Right hindlimb (tissue), 1 donor: Measurements from ENCODE around the gene CEP192.

Source experiments
- DNase-seq: peaks from one replicate; pipeline ENCODE4 v3.0.0-alpha.2; 2018

Gene CEP192

DNA sequence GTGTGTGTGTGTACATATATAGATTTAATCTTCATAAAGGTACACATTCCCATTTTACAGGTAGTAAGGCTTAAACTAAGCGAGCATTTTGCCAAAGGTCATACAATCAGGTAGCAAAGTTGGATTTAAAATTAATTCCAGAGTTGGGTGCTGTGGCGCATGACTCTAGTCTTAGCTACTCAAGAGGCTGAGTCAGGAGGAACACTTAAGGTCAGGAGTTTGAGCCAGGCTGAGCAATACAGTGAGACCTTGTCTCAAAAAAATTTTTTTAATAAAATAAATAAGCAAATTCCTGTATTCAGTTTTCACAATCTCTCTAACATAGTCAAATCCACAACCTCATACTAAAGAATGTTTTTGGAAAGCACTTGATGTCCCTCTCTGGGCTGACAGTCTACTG lies 115.9 kb downstream of the CEP192 start:
- no peak for DNase-seq

DNA sequence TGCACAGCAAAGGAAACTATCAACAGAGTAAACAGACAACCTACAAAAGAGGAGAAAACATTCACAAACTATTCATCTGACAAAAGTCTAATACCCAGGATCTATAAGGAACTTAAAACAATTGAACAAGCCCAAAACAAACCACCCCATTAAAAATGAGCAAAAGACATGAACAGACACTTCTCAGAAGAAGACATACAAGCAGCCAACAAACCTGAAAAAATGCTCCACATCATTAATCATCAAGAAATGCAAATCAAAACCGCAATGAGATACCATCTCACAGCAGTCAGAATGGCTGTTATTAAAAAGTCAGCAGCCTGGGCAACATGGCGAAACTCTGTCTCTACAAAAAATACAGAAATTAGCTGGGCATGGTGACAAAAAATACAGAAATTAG lies 117.2 kb downstream of the CEP192 start:
- DNase-seq, result no peak

DNA sequence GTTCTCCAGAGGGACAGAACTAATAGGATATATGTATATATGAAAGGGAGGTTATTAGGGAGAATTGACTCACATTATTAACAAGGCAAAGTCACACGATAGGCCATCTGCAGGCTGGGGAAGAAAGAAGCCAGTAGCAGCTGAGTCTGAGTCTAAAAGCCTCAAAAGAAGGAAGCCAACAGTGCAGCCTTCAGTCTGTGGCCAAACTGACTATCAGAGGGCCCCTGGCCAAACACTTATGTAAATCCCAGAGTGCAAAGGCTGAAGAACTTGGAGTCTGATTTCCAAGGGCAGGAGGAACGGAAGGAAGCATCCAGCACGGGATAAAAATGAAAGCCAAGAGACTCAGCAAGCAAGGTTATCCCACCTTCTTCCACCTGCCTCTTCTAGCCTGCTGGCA lies 119.4 kb downstream of the CEP192 start:
- no peak for DNase-seq

DNA sequence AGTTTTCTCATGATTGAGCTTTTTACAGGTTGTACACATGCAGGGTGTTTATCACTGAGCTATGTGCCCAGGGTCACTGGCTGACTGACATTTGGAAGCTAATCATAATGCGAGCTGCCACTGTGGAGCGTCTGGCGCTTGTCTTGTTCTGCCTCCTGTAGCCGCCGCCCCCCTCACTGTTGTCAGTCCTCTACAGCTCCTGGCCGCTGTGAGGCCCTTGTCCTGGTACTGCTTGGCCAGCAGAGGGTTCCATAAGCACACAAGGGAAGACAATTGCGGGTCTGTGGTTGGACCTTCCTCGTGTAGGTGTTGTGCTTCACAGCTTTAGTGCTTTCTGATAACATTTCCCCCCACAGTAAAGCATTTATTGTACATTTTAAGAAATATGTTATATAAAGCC lies 121.8 kb downstream of the CEP192 start:
- DNase-seq, result peak; percentile 55

DNA sequence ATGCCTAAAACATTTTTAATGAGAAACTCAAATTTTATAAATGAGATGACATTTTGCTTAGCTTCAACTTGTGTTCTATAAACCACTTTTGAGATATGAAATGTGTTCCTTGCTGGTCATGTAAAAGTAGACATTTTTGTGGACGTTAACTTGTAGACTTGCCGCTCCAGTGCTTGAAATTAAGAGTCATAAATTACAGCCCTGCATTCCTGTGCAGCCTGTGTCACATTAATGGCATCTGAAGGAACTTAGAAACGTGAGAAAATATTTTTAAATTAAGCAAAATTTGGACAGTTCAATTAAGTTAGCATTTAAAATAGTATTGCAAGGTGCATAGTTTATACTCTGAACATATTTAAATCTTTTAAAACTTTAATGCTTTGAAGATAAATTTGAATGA lies 129.1 kb downstream of the CEP192 start:
- no peak for DNase-seq

DNA sequence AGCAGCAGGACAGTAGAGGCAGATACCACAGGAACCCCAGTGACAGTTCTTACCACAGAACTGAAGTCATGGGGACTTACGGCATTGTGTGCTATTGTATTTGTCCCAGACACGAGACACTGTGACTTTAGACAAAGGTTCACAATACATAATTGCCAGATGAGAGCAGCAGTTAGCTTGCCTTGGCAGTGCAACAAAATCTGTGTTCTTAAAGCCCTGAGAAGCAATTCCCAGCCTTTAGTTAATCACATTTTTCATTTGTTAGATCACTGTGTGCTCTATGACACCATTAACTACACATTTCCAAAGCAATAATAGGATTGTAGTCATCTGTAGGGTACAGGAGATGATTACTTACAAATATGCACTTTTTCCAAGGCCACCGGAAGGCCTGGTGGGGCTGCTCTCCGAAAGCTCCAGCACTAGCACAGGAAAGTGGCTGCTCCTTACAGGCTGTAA lies 129.8 kb downstream of the CEP192 start:
- DNase-seq, result no peak

DNA sequence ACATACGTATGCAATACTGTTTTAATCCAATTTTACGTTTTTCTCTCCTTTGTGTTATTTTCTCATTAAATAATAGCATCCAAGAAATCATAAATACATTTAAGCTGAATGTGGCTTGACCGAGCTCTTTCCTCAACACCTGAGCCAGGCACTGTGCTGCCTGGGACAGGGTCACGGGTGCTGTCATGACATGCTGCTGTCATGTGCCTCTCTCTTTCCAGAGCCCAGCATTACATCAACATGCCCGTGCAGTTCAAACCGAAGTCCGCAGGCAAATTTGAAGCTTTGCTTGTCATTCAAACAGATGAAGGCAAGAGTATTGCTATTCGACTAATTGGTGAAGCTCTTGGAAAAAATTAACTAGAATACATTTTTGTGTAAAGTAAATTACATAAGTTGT lies 133.2 kb downstream of the CEP192 start:
- no peak for DNase-seq

DNA sequence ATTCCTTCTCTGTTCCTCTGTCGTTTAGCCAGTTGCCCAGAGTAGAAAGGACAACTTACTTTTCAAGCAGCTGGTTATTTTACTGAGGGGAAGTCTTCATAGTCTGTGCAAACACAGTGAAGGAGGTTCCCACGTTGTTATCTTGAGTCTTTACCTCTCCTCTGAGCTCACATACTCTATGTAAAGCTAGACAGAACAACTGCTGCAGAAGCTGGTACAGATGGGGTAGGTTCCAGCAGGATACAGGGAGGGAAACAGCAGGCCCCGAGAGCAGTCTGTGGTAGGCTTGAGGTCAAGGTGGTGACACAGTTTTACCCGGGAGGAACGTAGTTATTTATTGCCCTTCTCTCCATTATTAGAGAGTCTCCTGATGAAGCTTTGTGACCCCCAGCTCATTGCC lies 134.0 kb downstream of the CEP192 start:
- DNase-seq, result no peak

DNA sequence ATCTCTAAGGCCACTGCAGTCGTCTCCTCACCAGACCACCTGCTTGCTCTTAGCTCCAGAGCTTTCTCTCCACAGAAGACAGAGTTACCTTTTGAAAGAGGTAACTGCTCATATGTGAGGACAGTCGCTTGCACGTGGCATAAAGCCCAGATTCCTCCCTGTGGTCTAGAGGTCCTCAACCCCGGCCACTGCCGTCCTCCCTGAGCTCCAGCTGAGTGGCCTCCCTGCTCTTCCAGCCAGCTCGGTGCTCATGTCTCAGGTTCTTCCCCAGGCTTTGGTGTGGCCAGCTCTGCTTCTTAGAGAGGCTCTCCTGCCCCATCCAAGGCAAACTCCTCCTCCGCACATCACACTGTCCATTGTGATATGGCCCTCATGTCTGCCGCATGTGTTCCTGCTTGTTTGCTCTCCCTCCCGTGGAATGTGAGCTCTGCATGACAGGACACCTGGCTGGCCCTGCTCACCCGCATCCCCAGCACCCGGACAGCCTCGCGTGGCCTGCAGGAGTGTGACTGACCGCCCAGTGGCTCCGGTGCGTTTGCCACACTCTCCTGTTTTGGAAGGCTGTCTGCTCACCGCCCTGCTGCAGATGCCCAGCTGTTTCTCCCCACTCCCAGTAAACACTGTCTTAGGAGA lies 135.9 kb downstream of the CEP192 start:
- no peak for DNase-seq

DNA sequence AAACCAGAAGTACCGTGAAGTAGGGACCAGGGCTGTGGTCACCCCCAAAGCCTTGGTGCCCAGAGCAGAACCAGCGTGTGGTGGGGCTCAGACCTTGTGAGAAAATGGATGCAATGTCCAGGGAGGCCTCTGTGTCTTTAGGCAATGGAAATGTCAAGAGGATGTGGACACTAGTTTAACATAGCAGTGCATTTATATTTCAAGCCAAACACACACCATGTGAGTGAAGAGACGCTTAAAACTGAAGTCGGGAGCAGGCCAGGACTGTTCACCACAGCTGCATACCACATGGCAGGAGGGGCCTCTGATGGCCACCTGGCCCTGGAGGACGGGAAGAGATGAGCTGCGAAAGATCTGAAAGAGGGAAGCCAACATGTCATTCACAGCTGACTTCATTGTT lies 140.1 kb downstream of the CEP192 start:
- no peak for DNase-seq

DNA sequence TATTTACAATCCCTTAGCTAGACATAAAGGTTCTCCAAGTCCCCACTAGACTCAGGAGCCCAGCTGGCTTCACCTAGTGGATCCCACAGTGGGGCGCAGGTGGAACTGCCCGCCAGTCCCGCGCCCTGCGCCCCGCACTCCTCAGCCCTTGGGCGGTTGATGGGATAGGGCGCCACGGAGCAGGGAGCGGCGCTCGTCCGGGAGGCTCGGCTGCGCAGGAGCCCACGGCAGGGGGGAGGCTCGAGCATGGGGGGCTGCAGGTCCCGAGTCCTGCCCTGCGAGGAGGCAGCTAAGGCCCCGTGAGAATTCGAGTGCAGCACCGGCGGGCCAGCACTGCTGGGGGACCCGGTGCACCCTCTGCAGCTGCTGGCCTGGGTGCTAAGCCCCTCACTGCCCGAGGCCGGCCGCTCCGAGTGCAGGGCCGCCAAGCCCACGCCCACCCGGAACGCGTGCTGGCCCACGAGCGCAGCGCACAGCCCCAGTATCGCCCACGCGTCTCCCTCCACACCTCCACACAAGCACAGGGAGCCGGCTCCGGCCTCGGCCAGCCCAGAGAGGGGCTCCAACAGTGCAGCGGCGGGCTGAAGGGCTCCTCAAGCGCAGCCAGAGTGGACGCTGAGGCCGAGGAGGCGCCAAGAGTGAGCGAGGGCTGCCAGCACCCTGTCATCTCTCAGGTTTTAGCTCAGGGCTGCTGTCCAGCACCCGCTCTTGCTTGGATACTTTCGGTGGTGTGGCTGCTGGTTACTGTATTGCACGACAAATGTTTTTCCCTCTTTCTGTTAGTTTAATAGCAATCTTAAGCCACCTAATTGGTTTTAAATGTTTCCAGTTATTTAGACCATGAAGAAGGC lies 143.6 kb downstream of the CEP192 start:
- DNase-seq, result no peak

DNA sequence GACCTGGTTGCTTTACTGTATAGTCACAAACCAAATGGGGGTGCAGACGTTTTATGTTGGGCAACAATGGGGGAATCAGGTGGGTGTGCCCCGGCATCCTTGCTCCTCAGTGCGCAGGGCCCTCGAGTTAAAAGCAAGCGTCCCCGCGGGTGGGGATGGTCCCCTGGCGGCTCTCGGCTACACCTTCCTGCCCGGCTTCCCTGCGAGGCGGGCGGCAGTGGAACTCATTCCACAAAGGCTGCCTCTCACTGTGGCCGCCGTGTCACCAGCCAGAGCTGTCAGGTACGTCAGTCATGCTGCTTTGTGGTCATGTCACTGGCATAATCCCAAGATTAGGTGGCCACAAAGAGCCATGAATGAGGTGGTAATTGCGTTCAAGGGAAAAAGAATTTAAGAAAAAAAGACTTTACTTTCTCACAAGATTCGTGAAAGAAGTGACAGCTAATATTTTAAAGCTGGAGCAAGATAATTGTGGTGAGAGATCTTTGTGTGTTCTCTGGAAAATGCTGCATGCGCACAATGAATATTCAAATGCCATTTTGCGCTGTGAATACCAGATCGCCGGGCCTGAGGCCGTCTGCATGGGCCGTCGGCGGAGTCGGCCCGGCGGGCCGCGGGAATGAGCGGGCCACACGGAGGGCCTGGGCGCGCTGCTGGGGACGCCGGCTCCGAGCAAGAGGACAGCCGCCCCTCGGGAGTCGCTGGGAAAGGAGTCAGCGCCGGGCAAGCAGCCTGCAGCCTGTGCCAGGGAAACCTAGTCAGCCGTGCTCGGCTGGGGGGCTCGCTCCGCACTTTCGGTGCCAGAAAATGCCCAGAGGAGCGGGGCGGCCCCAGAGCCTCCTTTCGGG lies 145.1 kb downstream of the CEP192 start:
- DNase-seq, result peak; percentile 62

DNA sequence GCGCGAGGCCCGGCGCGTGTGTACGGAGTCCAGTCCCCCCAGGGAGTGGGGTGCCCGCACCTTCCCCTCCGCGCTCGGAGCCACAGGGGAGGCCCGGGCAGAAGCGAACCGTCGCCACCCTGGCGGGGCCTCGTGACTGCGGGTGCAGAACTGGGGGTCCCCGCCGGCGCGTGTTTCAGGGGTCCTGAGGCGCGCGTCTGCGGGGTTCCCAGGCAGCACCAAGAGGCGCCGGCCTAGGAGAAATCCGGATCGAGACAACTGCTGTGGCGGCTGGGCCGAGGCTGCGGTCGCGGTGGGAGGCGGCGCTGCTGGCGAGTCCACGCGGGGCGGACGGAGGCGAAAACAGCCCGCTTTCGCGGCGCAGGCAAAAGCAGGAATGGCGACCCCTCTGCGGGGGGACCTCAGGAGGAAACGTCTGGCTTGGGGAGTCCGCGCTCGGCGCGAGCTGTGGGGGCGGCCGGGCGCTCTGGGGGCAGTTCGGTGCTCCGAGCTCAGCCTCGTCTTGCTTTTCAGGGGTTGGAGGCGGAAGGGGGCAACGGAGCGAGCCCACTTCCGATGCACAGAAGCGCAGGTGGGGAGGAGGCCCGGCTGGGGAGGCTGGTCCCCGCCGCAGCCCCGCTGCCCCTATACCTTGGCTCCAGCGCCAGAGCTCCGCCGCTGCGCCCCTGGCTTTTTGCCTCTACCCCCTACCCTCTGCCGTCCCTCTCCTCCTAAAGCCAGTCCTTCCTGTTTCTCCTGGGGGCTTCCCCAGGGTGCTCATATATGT lies 145.9 kb downstream of the CEP192 start:
- DNase-seq, result peak; percentile 66

DNA sequence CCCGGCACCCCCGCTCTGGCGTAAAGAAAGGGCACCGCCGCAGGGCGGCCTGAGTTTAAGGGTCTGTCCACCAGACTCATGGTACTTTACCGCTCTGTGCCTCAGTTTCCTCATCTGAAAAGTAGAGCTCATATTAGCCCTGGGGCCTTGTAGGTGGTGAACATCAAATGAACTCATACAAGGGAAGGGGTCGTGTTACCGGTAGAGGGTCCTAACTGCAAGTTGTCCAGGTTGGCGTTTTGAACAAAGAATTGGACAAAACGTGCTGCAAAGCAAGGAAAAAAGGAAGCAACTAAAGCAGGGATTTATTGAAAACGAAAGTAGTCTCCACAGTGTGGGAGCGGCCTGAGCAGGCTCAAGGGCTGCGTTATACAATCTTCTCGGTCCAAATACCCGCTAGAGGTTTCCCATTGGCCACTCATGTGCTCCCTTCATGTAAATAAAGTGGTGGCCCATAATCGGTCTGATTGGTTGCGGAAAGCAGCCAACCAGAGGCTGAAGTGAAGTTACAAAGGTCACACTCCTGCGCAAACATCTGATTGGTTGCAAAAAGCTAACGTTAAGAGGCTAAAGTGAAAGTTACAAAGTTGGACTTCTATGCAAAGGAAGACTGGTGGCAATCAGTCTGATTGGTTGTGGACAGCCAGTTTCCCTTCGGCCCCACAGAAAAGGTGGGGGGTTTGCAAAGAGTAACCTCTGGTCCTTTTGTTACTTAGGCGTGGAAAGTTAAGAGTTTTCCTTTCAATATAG lies 146.7 kb downstream of the CEP192 start:
- no peak for DNase-seq

DNA sequence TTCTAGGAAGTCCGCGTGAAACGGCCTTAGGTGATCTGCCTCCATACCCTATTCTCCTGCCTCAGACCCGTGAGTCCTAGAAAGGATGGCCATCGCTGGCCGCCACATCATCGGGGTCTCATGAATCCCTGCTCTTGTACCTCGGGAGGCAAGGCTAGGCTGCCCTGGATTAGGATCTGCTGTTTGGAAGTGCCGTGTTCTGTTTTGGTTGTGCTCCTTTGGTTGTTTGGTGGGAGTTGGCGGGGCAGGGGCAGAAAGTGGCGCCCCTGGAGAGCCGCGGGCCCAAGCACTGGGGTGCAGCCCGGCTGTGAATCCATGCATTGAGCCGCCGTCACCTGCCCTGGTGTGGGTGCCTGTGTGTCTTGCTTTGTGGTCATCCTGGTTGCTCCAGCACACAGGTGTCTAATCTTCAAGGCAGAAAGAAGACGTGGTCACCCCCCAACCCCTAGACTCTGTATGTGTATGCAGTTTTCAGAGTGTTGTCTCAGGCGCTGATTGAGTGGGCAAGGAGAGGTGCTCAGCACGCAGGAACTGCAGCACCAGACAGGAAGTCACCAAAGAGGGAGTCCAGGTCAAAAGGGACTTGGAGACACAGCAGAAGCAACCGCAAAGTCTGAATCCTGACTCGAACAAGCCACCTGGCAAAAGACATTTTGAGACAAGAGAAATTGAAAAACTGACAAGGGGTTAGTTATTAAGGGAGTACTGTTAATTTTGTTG lies 147.4 kb downstream of the CEP192 start:
- no peak for DNase-seq

DNA sequence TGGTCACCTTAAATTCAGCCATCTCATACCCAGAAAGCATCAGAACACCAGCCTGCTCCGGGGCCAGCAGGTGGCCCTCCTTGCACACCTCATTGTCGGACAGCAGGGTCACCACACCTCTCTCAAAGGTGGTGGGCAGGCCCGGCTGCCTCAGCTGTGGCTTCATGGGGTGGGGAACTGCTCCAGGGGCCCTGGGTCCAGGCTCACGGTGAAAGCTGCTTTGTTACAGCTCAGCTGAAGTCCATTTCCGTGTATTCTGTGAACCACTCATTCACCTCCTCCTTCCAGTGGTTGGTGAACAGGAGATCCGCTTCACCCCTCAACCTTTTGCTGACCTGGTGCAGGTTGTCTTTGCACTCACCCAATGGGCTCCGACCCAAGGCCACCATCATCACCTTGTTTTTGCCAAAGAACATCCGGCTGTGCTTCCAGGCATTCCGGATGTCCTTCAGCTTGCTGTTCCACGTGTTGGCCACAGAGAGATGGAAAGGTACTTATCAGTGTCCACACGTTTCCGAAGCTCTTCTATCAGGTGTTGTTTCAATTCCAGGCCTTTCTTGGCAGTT lies 148.8 kb downstream of the CEP192 start:
- DNase-seq, result no peak

DNA sequence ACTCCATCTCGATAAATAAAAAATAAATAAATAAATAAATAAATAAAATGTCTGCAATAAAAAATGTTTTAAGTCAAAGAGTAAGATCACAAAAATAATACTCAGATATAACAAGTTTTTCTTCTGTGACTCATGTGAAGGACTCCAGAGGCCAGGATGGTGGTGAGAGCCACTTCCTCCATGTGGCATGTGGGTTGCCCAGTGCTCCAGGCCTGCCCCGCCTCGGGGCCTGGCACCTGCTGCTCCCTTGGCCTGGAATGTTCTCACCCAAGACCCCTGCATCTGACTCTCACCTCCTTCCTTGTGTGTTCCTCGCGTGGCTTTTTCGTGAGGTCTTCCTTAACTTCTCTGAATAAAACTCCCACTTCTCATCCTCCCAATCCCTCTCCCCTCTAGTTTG lies 150.0 kb downstream of the CEP192 start:
- DNase-seq, result no peak

DNA sequence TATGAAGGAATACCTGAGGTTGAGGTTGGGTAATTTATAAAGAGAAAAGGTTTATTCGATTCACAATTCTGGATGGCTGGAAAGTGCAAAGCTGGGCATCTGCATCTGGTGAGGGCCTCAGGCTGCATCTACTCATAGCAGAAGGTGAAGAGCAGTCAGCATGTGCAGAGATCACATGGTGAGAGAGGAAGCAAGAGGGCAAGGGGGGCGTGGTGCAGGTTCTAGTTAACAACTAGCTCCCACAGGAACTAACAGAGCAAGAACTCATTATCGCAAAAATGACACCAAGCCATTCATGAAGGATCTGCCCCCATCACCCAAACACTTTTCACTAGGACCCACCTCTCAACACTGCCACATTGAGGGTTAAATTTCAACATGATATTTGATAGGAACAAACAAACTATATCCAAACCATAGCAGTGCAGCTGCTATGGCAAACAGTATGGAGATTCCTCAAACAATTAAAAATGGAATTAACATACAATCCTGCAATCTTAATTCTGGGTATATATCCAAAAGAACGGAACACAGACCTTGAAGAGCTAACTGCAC lies 154.6 kb downstream of the CEP192 start:
- no peak for DNase-seq

DNA sequence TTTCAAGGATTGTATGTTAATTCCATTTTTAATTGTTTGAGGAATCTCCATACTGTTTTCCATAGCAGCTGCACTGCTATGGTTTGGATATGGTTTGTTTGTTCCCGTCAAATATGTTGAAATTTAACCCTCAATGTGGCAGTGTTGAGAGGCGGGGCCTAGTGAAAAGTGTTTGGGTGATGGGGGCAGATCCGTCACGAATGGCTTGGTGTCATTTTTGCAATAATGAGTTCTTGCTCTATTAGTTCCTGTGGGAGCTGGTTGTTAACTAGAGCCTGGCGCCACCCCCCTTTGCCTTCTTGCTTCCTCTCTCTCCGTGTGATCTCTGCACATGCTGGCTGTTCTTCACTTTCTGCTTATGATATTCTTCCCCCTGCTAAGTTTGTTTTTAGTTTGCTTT lies 156.0 kb downstream of the CEP192 start:
- DNase-seq, result no peak

DNA sequence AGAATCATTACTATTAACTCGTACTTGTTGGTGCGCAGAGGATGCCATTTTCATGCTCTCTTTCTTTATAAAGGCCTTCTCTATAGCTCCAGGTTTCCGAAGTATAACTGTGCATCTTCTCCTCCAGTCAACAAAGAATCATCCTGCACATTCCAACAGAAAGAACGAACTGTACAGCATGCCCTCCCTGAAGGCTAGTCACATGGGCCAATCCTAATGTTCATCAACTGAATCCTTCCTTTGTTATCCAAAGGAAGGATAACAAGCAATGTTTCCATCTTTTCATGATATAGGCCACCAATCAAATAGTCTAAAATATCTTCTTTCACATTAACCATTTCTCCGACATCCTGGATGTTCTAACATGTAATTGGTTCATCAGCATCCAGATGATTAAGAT lies 160.5 kb downstream of the CEP192 start:
- no peak for DNase-seq

DNA sequence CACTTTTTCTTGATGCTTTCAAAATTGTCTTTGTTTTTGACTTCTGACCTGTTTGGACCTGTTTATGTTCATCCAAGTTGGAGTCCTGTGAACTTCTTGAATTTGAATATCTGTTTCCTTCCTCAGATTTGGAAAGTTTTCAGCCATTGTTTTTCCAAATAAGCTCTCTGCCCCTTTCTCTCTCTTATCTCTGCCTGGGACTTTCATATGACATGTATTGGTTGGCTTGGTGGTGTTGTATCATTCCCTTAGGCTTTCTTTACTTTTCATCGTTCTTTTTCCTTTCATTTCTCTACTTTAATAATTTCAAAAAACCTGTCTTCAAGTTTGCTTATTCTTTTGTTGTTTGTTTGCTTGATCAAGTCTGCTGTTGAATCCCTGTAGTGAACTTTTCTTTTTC lies 167.3 kb downstream of the CEP192 start:
- DNase-seq, result no peak
